Activated gamma-delta T cell (primary cell): ENCODE data around the gene CNPY1.

Source experiments
- DNase-seq: peaks from one replicate; lab custom pipeline; 2025; lab: John Stamatoyannopoulos, UW

CNPY1 gene

GRCh38 chr7:155512246-155512887 lies 34.0 kb downstream of the CNPY1 start:
- no peak for DNase-seq

- DNase-seq: no peak
Measured at GRCh38 chr7:155511702-155511996, 34.7 kb downstream of the CNPY1 start.

- no peak for DNase-seq
Measured at GRCh38 chr7:155510975-155511701, 35.2 kb downstream of the CNPY1 start.

GRCh38 chr7:155509725-155510551 lies 36.4 kb downstream of the CNPY1 start:
- no peak for DNase-seq

- no peak for DNase-seq
Measured at GRCh38 chr7:155509359-155509724, 37.0 kb downstream of the CNPY1 start.

- DNase-seq: no peak
Measured at GRCh38 chr7:155508376-155509358, 37.7 kb downstream of the CNPY1 start.

- no peak for DNase-seq
Measured at GRCh38 chr7:155507576-155507975, 38.8 kb downstream of the CNPY1 start.

- DNase-seq: no peak
Measured at GRCh38 chr7:155506854-155507337, 39.5 kb downstream of the CNPY1 start.

GRCh38 chr7:155505422-155505793 lies 41.0 kb downstream of the CNPY1 start:
- no peak for DNase-seq

GRCh38 chr7:155497149-155497901 lies 49.0 kb downstream of the CNPY1 start:
- DNase-seq: no peak

GRCh38 chr7:155496267-155497005 lies 49.9 kb downstream of the CNPY1 start:
- no peak for DNase-seq

GRCh38 chr7:155495440-155496248 lies 50.7 kb downstream of the CNPY1 start:
- DNase-seq: no peak

GRCh38 chr7:155494551-155494950 lies 51.8 kb downstream of the CNPY1 start:
- no peak for DNase-seq

- DNase-seq: no peak
Measured at GRCh38 chr7:155493744-155494538, 52.4 kb downstream of the CNPY1 start.

- no peak for DNase-seq
Measured at GRCh38 chr7:155491812-155492211, 54.5 kb downstream of the CNPY1 start.

- DNase-seq: no peak
Measured at GRCh38 chr7:155490697-155491628, 55.4 kb downstream of the CNPY1 start.
